ENCODE results near the gene TERT. TPM values are rescaled to one million over a fixed set of nuclear protein-coding genes. Genes with fewer than 3 reads are reported as not detected.

Gene TERT
- total RNA-seq, 2 donors from 2014 or later: 7.1 to 9.8 TPM

GRCh38 chr5:1208221-1208742, 86.6 kb downstream of the TERT start:
- no peak overlapping the region for H3K27ac Mint-ChIP-seq
- no peaks in the 10 kb centered on the region for H3K9me3 ChIP-seq (ENCODE audit: control insufficient read depth, low read length)
- no peak overlapping the region for H3K4me3 ChIP-seq (ENCODE audit: low read length)
- H3K9me3 Mint-ChIP-seq: no peaks in the 10 kb centered on the region
- H3K4me1 ChIP-seq (ENCODE audit: control insufficient read depth, insufficient read depth, low read length): no peaks in the 10 kb centered on the region
- H3K4me3 Mint-ChIP-seq: no peak overlapping the region
- H3K27me3 ChIP-seq (ENCODE audit: control insufficient read depth, insufficient read depth, low read length, poor library complexity, severe bottlenecking): no peaks in the 10 kb centered on the region
- H3K27ac ChIP-seq (ENCODE audit: low read depth, low read length): no peak overlapping the region
- H3K36me3 ChIP-seq (ENCODE audit: control insufficient read depth, insufficient read depth, low read length): no peaks in the 10 kb centered on the region
- 93 to 94% methylated on average over 12 to 17 of the region's 17 CpGs for WGBS, 2 experiments (ENCODE audit: insufficient coverage in 1 of 2, insufficient read length in 1 of 2)
- TF ChIP-seq CTCF (conservative IDR thresholded peaks at IDR 0.05): no peak
- peaks cover 5% of the 10 kb centered on the region for H3K4me1 Mint-ChIP-seq
- no peak for DNase-seq
- peaks cover 3% of the 10 kb centered on the region for H3K27me3 Mint-ChIP-seq (ENCODE audit: insufficient read depth)
- no peaks in the 10 kb centered on the region for H3K36me3 Mint-ChIP-seq (ENCODE audit: low read depth)
- H3K9ac ChIP-seq (ENCODE audit: extremely low read depth, low read length, poor library complexity, severe bottlenecking): no peak overlapping the region

- H3K4me1 ChIP-seq (ENCODE audit: control insufficient read depth, insufficient read depth, low read length): no peaks in the 10 kb centered on the region
- no peak overlapping the region for H3K27ac ChIP-seq (ENCODE audit: low read depth, low read length)
- peaks cover 5% of the 10 kb centered on the region for H3K4me1 Mint-ChIP-seq
- no peak for TF ChIP-seq CTCF (conservative IDR thresholded peaks at IDR 0.05)
- no peaks in the 10 kb centered on the region for H3K36me3 Mint-ChIP-seq (ENCODE audit: low read depth)
- H3K9me3 ChIP-seq (ENCODE audit: control insufficient read depth, low read length): no peaks in the 10 kb centered on the region
- H3K9me3 Mint-ChIP-seq: no peaks in the 10 kb centered on the region
- H3K27ac Mint-ChIP-seq: no peak overlapping the region
- H3K9ac ChIP-seq (ENCODE audit: extremely low read depth, low read length, poor library complexity, severe bottlenecking): no peak overlapping the region
- H3K4me3 Mint-ChIP-seq: no peak overlapping the region
- peaks cover 3% of the 10 kb centered on the region for H3K27me3 Mint-ChIP-seq (ENCODE audit: insufficient read depth)
- no peaks in the 10 kb centered on the region for H3K27me3 ChIP-seq (ENCODE audit: control insufficient read depth, insufficient read depth, low read length, poor library complexity, severe bottlenecking)
- WGBS, 2 experiments (ENCODE audit: insufficient coverage in 1 of 2, insufficient read length in 1 of 2): 79 to 88% methylated on average over 6 of the region's 6 CpGs
- H3K36me3 ChIP-seq (ENCODE audit: control insufficient read depth, insufficient read depth, low read length): no peaks in the 10 kb centered on the region
- H3K4me3 ChIP-seq (ENCODE audit: low read length): no peak overlapping the region
- no peak for DNase-seq
Observed at GRCh38 chr5:1207555-1207954, 87.3 kb downstream of the TERT start.

GRCh38 chr5:1206521-1207412, 88.1 kb downstream of the TERT start:
- no peak for TF ChIP-seq CTCF (conservative IDR thresholded peaks at IDR 0.05)
- DNase-seq: no peak
- Histone ChIP-seq H3K9ac (ENCODE audit: extremely low read depth, low read length, poor library complexity, severe bottlenecking) (no peak overlapping the region), H3K4me3 (ENCODE audit: low read length) (no peak overlapping the region), H3K36me3 (ENCODE audit: control insufficient read depth, insufficient read depth, low read length) (no peaks in the 10 kb centered on the region), H3K4me1 (ENCODE audit: control insufficient read depth, insufficient read depth, low read length) (no peaks in the 10 kb centered on the region), H3K27me3 (ENCODE audit: control insufficient read depth, insufficient read depth, low read length, poor library complexity, severe bottlenecking) (no peaks in the 10 kb centered on the region), H3K9me3 (ENCODE audit: control insufficient read depth, low read length) (no peaks in the 10 kb centered on the region), H3K27ac (ENCODE audit: low read depth, low read length) (no peak overlapping the region)
- no peaks in the 10 kb centered on the region for H3K36me3 Mint-ChIP-seq (ENCODE audit: low read depth)
- peaks cover 3% of the 10 kb centered on the region for H3K27me3 Mint-ChIP-seq (ENCODE audit: insufficient read depth)
- no peaks in the 10 kb centered on the region for H3K9me3 Mint-ChIP-seq
- peaks cover 5% of the 10 kb centered on the region for H3K4me1 Mint-ChIP-seq
- WGBS, 2 experiments (ENCODE audit: insufficient coverage in 1 of 2, insufficient read length in 1 of 2): 89 to 92% methylated on average over 41 to 49 of the region's 49 CpGs
- H3K27ac Mint-ChIP-seq: no peak overlapping the region
- H3K4me3 Mint-ChIP-seq: no peak overlapping the region
